ENCODE measurements around the gene FRMD5.

FRMD5 gene

DNA sequence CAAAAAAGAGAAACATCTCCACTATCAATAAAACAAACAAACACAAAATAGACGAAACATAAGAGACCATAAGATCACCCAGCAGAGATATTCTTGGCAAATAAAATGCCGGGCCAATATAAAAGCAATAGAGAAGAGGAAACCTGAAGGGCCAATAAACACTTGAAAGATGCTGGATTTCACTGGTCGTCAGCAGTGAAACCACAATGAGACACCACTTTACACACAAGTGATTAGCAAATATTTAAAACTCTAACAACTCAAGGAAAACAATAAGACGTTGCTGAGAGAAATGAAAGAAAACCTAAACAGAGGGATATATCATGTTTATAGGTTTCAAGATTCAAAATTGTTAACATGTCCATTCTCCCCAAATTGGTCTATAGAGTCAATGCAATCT, 219.7 kb downstream of the FRMD5 start:
- no peak for DNase-seq
- Histone ChIP-seq H3K9me3 (replicated peaks; ENCODE audit: insufficient read depth, low read length) (no peaks in the 10 kb centered on the region), H3K4me2 (ENCODE audit: low read depth, low read length) (no peak overlapping the region), H3K9me2 (replicated peaks; ENCODE audit: insufficient read depth, low read length) (no peaks in the 10 kb centered on the region), H4K20me1 (ENCODE audit: insufficient read depth, low read length) (no peaks in the 10 kb centered on the region), H3K27ac (ENCODE audit: low read length) (no peak overlapping the region), H3K4me1 (ENCODE audit: low read length) (peaks cover 6% of the 10 kb centered on the region), H2AFZ (ENCODE audit: low read length) (no peak overlapping the region), H3K27me3 (replicated peaks; ENCODE audit: insufficient read depth, low read length) (no peaks in the 10 kb centered on the region), H3K4me3 (ENCODE audit: low read length) (no peak overlapping the region), H3K79me2 (ENCODE audit: low read length) (no peaks in the 10 kb centered on the region), H3F3A (ENCODE audit: insufficient read depth, low read length) (peaks cover 3% of the 10 kb centered on the region), H3K9ac (ENCODE audit: low read length) (no peak overlapping the region), H3K36me3 (replicated peaks; ENCODE audit: insufficient read depth, low read length) (no peaks in the 10 kb centered on the region)
- no peak for TF ChIP-seq EZH2 (optimal IDR thresholded peaks at IDR 0.05; ENCODE audit: low read depth, low read length)
- TF ChIP-seq EZH2phosphoT487 (IDR thresholded peaks at IDR 0.05; ENCODE audit: low read length): no peak
- TF ChIP-seq, protein P1, sequence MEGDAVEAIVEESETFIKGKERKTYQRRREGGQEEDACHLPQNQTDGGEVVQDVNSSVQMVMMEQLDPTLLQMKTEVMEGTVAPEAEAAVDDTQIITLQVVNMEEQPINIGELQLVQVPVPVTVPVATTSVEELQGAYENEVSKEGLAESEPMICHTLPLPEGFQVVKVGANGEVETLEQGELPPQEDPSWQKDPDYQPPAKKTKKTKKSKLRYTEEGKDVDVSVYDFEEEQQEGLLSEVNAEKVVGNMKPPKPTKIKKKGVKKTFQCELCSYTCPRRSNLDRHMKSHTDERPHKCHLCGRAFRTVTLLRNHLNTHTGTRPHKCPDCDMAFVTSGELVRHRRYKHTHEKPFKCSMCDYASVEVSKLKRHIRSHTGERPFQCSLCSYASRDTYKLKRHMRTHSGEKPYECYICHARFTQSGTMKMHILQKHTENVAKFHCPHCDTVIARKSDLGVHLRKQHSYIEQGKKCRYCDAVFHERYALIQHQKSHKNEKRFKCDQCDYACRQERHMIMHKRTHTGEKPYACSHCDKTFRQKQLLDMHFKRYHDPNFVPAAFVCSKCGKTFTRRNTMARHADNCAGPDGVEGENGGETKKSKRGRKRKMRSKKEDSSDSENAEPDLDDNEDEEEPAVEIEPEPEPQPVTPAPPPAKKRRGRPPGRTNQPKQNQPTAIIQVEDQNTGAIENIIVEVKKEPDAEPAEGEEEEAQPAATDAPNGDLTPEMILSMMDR (IDR thresholded peaks at IDR 0.05; ENCODE audit: low read length): no peak

DNA sequence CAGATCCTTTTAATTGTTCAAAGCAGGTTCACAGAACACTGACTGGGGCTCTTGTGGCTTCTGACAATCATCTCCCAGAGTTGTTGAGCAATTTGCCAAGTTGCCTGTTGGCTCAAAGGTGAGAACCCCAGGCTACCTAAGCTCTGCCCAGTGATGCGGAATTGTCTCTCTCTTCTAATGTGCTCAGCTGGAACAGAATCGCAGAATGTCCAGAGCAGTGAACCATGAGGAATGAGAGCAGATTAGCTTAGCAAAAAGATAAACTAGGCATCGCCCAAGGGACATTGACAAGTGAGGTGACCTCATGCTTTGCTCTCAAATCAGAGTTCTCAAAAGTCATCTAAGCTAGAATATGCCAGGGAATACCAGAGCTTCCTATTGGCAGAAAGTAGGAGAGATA, 220.2 kb downstream of the FRMD5 start:
- no peak overlapping the region for H3K4me3 ChIP-seq (ENCODE audit: low read length)
- no peaks in the 10 kb centered on the region for H3K9me3 ChIP-seq (replicated peaks; ENCODE audit: insufficient read depth, low read length)
- H3K27me3 ChIP-seq (replicated peaks; ENCODE audit: insufficient read depth, low read length): no peaks in the 10 kb centered on the region
- no peaks in the 10 kb centered on the region for H3K36me3 ChIP-seq (replicated peaks; ENCODE audit: insufficient read depth, low read length)
- H3F3A ChIP-seq (ENCODE audit: insufficient read depth, low read length): peaks cover 3% of the 10 kb centered on the region
- no peak for DNase-seq
- no peak overlapping the region for H3K4me2 ChIP-seq (ENCODE audit: low read depth, low read length)
- peaks cover 6% of the 10 kb centered on the region for H3K4me1 ChIP-seq (ENCODE audit: low read length)
- H4K20me1 ChIP-seq (ENCODE audit: insufficient read depth, low read length): no peaks in the 10 kb centered on the region
- TF ChIP-seq EZH2 (optimal IDR thresholded peaks at IDR 0.05; ENCODE audit: low read depth, low read length): no peak
- TF ChIP-seq EZH2phosphoT487 (IDR thresholded peaks at IDR 0.05; ENCODE audit: low read length): no peak
- TF ChIP-seq, protein P1 (IDR thresholded peaks at IDR 0.05; ENCODE audit: low read length): no peak
- no peak overlapping the region for H3K27ac ChIP-seq (ENCODE audit: low read length)
- no peak overlapping the region for H3K9ac ChIP-seq (ENCODE audit: low read length)
- H2AFZ ChIP-seq (ENCODE audit: low read length): no peak overlapping the region
- H3K9me2 ChIP-seq (replicated peaks; ENCODE audit: insufficient read depth, low read length): no peaks in the 10 kb centered on the region
- no peaks in the 10 kb centered on the region for H3K79me2 ChIP-seq (ENCODE audit: low read length)

DNA sequence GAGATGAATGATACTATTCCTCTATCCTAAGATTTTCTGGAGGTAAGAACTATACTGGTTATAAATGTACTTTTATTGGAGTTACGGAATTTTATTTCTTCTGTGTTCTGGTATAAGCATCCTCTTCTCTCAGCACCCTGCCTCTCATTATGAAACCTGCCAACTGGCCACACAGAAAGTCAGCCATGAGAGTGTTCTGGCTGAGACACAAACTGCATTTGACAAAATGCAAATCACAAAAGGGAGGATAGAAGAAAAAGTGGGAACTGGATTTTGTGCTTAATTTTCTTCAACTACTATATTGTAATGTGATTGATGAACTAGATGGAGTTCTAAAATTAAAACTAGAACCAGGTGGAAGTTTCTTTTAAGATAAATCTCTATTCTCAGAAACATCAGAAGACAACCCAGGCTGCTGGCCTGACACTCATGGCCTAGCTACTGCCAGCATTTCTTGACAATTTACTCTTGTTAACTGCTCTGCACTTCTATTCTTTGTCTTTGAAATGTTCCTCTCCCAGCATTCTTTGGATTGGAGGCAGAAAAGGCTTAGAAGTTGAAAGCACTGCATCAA, 225.2 kb downstream of the FRMD5 start:
- H4K20me1 ChIP-seq (ENCODE audit: insufficient read depth, low read length): no peaks in the 10 kb centered on the region
- H3F3A ChIP-seq (ENCODE audit: insufficient read depth, low read length): no peaks in the 10 kb centered on the region
- no peak overlapping the region for H2AFZ ChIP-seq (ENCODE audit: low read length)
- no peak overlapping the region for H3K4me3 ChIP-seq (ENCODE audit: low read length)
- DNase-seq: no peak
- no peaks in the 10 kb centered on the region for H3K36me3 ChIP-seq (replicated peaks; ENCODE audit: insufficient read depth, low read length)
- no peak overlapping the region for H3K9ac ChIP-seq (ENCODE audit: low read length)
- no peak overlapping the region for H3K27ac ChIP-seq (ENCODE audit: low read length)
- H3K9me3 ChIP-seq (replicated peaks; ENCODE audit: insufficient read depth, low read length): no peaks in the 10 kb centered on the region
- no peaks in the 10 kb centered on the region for H3K79me2 ChIP-seq (ENCODE audit: low read length)
- TF ChIP-seq, protein P1 (IDR thresholded peaks at IDR 0.05; ENCODE audit: low read length): no peak
- TF ChIP-seq EZH2 (optimal IDR thresholded peaks at IDR 0.05; ENCODE audit: low read depth, low read length) (no peak), EZH2phosphoT487 (IDR thresholded peaks at IDR 0.05; ENCODE audit: low read length) (no peak)
- H3K4me1 ChIP-seq (ENCODE audit: low read length): no peaks in the 10 kb centered on the region
- no peaks in the 10 kb centered on the region for H3K9me2 ChIP-seq (replicated peaks; ENCODE audit: insufficient read depth, low read length)
- no peaks in the 10 kb centered on the region for H3K27me3 ChIP-seq (replicated peaks; ENCODE audit: insufficient read depth, low read length)
- no peak overlapping the region for H3K4me2 ChIP-seq (ENCODE audit: low read depth, low read length)

Data from MM.1S (cell line).